Natural killer cell treated with Interleukin-12 subunit alpha and Interleukin-12 subunit beta and Interleukin-15 and Interleukin-18, amount 100 ng/mL, for 72 hours (primary cell): ENCODE measurements around the gene ANXA9. TPM values are rescaled to one million over a fixed set of nuclear protein-coding genes. Genes with fewer than 3 reads are reported as not detected.
A peak's percentile ranks its signal among the peaks of the same experiment; 100 is the strongest.

ENCODE experiments used
- ATAC-seq, 2 donors: fragments of 150-1000 bp; cut with Tn5 transposase in 1 of 2; sonication (Bioruptor Pico), chemical (Tn5 transposase) in 1 of 2; 2 replicates each; pipeline ENCODE4 v1.10.0; 2021
- DNase-seq: peaks from one replicate; pipeline ENCODE4 v3.0.0; 2022; ENCODE audit warnings: low spot score
- H3K27ac Mint-ChIP-seq, 2 donors: 1 replicate in 1 of 2; 2 replicates in 1 of 2; pipeline ENCODE4 v1.8.0; 2022; ENCODE audit warnings: mixed read lengths in 2 of 2, mild to moderate bottlenecking in 1 of 2, moderate library complexity in 1 of 2
- H3K27me3 Mint-ChIP-seq, 2 donors: 1 replicate in 1 of 2; 2 replicates in 1 of 2; pipeline ENCODE4 v1.8.0; 2022; ENCODE audit warnings: mixed read lengths in 2 of 2
- H3K36me3 Mint-ChIP-seq: one replicate; pipeline ENCODE4 v1.8.0; 2022; ENCODE audit warnings: mixed read lengths
- H3K4me1 Mint-ChIP-seq, 2 donors: 1 replicate in 1 of 2; 2 replicates in 1 of 2; pipeline ENCODE4 v1.8.0; 2022; ENCODE audit warnings: low read depth in 2 of 2, mixed read lengths in 2 of 2, mild to moderate bottlenecking in 1 of 2
- H3K4me3 Mint-ChIP-seq: one replicate; pipeline ENCODE4 v1.8.0; 2022; ENCODE audit warnings: mixed read lengths
- H3K9me3 Mint-ChIP-seq: 2 replicates; pipeline ENCODE4 v1.8.0; 2022; ENCODE audit warnings: mixed read lengths
- total RNA-seq, 2 donors: library from RNA; stranded (reverse); gene quantifications; one replicate each; pipeline ENCODE4 v1.2.3, GENCODE V29; 2022

ANXA9 gene
- total RNA-seq, 2 donors from 2014 or later, result not detected

GRCh38 chr1:150969626-150970025 is 12.5 kb upstream of the ANXA9 start:
- no peaks in the 10 kb centered on the region for H3K27me3 Mint-ChIP-seq
- H3K27ac Mint-ChIP-seq, result peak overlapping the region; percentile 74 to 93
- no peak for ATAC-seq
- peaks cover 15% of the 10 kb centered on the region for H3K36me3 Mint-ChIP-seq
- no peak for DNase-seq
- peaks cover 41 to 46% of the 10 kb centered on the region in 2 donors for H3K4me1 Mint-ChIP-seq
- H3K9me3 Mint-ChIP-seq, result no peaks in the 10 kb centered on the region
- H3K4me3 Mint-ChIP-seq, result no peak overlapping the region

- Mint-ChIP-seq H3K4me1 (peaks cover 43 to 48% of the 10 kb centered on the region in 2 donors), H3K27me3 (no peaks in the 10 kb centered on the region), H3K4me3 (peak overlapping the region; percentile 56), H3K36me3 (peaks cover 15% of the 10 kb centered on the region), H3K27ac (peak overlapping the region; percentile 74 to 93), H3K9me3 (no peaks in the 10 kb centered on the region)
- ATAC-seq, result no peak
- DNase-seq, result no peak
Observed at GRCh38 chr1:150970808-150971582, 11.1 kb upstream of the ANXA9 start.

- Mint-ChIP-seq H3K4me3 (peak overlapping the region; percentile 88), H3K27me3 (no peaks in the 10 kb centered on the region), H3K9me3 (no peaks in the 10 kb centered on the region), H3K36me3 (peaks cover 8% of the 10 kb centered on the region), H3K27ac (peak overlapping the region; percentile 74 to 93), H3K4me1 (peaks cover 44 to 50% of the 10 kb centered on the region in 2 donors)
- ATAC-seq (no peak), DNase-seq (no peak)
Observed at GRCh38 chr1:150971583-150972416, 10.3 kb upstream of the ANXA9 start.

GRCh38 chr1:150972417-150972940 is 9.6 kb upstream of the ANXA9 start:
- Mint-ChIP-seq H3K36me3 (peaks cover 8% of the 10 kb centered on the region), H3K4me3 (peak overlapping the region; percentile 88), H3K27ac (peak overlapping the region; percentile 74 to 93), H3K27me3 (no peaks in the 10 kb centered on the region), H3K9me3 (no peaks in the 10 kb centered on the region), H3K4me1 (peaks cover 50 to 57% of the 10 kb centered on the region in 2 donors)
- no peak for DNase-seq
- ATAC-seq, result no peak

- peak overlapping the region; percentile 74 to 93 for H3K27ac Mint-ChIP-seq
- no peaks in the 10 kb centered on the region for H3K9me3 Mint-ChIP-seq
- peak overlapping the region; percentile 88 for H3K4me3 Mint-ChIP-seq
- no peaks in the 10 kb centered on the region for H3K27me3 Mint-ChIP-seq
- DNase-seq (no peak), ATAC-seq (no peak)
- H3K36me3 Mint-ChIP-seq, result no peaks in the 10 kb centered on the region
- peaks cover 49 to 57% of the 10 kb centered on the region in 2 donors for H3K4me1 Mint-ChIP-seq
Observed at GRCh38 chr1:150973258-150973835, 8.7 kb upstream of the ANXA9 start.

- Mint-ChIP-seq H3K27me3 (no peaks in the 10 kb centered on the region), H3K4me1 (peaks cover 52 to 56% of the 10 kb centered on the region in 2 donors), H3K36me3 (no peaks in the 10 kb centered on the region), H3K27ac (peak overlapping the region; percentile 74 to 93), H3K4me3 (peak overlapping the region; percentile 88), H3K9me3 (no peaks in the 10 kb centered on the region)
- ATAC-seq (peak; percentile 57 to 68), DNase-seq (peak; percentile 64)
Observed at GRCh38 chr1:150973836-150974579, 8.1 kb upstream of the ANXA9 start.

GRCh38 chr1:150974580-150975478 is 7.3 kb upstream of the ANXA9 start, which contains the start of gene CERS2:
Gene CERS2, minus strand, starts transcription at chr1:150974835. Its CDS starts 5,745 bp downstream, at chr1:150969090.
- Mint-ChIP-seq H3K27ac (peak within 1 kb of the TSS; percentile 79 to 93), H3K27me3 (no peaks in the 10 kb centered on the region), H3K36me3 (no peaks in the 10 kb centered on the region), H3K9me3 (no peaks in the 10 kb centered on the region), H3K4me3 (peak within 1 kb of the TSS; percentile 88), H3K4me1 (peaks cover 49 to 59% of the 10 kb centered on the region in 2 donors)
- DNase-seq, result peak; percentile 83
- peak; percentile 78 to 85 for ATAC-seq

- no peaks in the 10 kb centered on the region for H3K36me3 Mint-ChIP-seq
- no peak for ATAC-seq
- no peak for DNase-seq
- peak overlapping the region; percentile 84 for H3K4me3 Mint-ChIP-seq
- H3K4me1 Mint-ChIP-seq, result peaks cover 38 to 47% of the 10 kb centered on the region in 2 donors
- H3K9me3 Mint-ChIP-seq, result no peaks in the 10 kb centered on the region
- no peaks in the 10 kb centered on the region for H3K27me3 Mint-ChIP-seq
- peak overlapping the region; percentile 79 to 90 for H3K27ac Mint-ChIP-seq
Observed at GRCh38 chr1:150976401-150976821, 5.7 kb upstream of the ANXA9 start.

- peak overlapping the region; percentile 79 to 90 for H3K27ac Mint-ChIP-seq
- H3K27me3 Mint-ChIP-seq, result no peaks in the 10 kb centered on the region
- ATAC-seq, result peak; percentile 77 to 79
- peaks cover 31 to 42% of the 10 kb centered on the region in 2 donors for H3K4me1 Mint-ChIP-seq
- H3K36me3 Mint-ChIP-seq, result no peaks in the 10 kb centered on the region
- no peaks in the 10 kb centered on the region for H3K9me3 Mint-ChIP-seq
- H3K4me3 Mint-ChIP-seq, result peak overlapping the region; percentile 84
- DNase-seq, result peak; percentile 83
Observed at GRCh38 chr1:150976879-150977694, 5.0 kb upstream of the ANXA9 start.

- Mint-ChIP-seq H3K27ac (peak overlapping the region in 1 of 2 donors; percentile 41), H3K4me3 (peak overlapping the region; percentile 30), H3K9me3 (no peaks in the 10 kb centered on the region), H3K4me1 (peaks cover 18 to 29% of the 10 kb centered on the region in 2 donors), H3K27me3 (no peaks in the 10 kb centered on the region), H3K36me3 (no peaks in the 10 kb centered on the region)
- peak; percentile 89 for DNase-seq
- peak; percentile 65 to 78 for ATAC-seq
Observed at GRCh38 chr1:150979092-150980056, 2.7 kb upstream of the ANXA9 start.
